ENCODE data around the gene PEX11G.

GRCh38 chr19:7459773-7460172 is 29.1 kb downstream of the PEX11G start:
- no peak for TF ChIP-seq CTCF (conservative IDR thresholded peaks at IDR 0.05; ENCODE audit: low read length)
- no peak for TF ChIP-seq EZH2phosphoT487 (IDR thresholded peaks at IDR 0.05; ENCODE audit: borderline replicate concordance)
